HG03066 (cell line): Measurements from ENCODE around the gene DOCK2.

Source experiments
- ATAC-seq: cut with Tn5 transposase; IDR thresholded peaks from one replicate; pipeline ENCODE4 v1.9.1; 2021; ENCODE audit warnings: low read depth; ENCODE audit not compliant: unreplicated experiment

Gene DOCK2

GRCh38 chr5:170008376-170008775, 371.3 kb downstream of the DOCK2 start:
- no peak for ATAC-seq

GRCh38 chr5:170010595-170010994, 373.5 kb downstream of the DOCK2 start:
- no peak for ATAC-seq

GRCh38 chr5:170011751-170012150, 374.7 kb downstream of the DOCK2 start:
- no peak for ATAC-seq

DNA sequence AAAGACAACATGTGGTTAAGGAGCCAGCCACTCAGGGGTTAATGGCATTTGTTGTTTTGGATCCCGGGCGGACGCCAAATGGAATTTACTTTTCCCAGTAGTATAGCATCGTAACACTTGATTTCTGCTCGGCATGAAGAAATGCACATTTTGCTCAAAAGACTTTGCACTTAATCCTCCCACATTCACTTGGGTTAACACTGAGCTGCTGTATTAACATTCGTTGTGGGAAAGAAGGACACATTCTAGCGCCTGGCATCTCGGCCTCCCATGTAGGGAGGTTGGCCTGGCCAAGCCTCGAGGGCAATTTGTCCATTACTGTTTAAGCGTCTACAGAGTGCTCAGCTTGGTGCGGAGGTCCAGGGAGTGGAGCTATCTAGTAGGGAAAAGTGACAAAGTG, 375.5 kb downstream of the DOCK2 start:
- no peak for ATAC-seq

DNA sequence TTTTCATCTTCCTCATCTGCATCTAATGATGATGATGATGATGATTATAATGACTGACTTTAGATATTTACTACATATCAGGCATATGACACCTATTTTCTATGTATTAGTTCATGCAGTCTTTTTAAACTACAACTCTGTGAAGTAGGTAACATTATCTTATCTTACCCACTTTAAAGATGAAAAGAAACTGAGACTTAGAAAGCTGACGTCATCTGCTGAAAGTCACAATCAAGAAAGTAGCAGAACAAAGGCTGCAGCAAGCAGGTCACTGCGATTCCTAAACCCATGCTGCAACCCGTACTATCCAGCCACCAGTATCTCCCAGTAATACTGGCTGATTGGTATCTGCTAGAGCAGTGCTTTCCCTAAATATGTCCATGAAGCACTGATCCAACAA, 383.3 kb downstream of the DOCK2 start:
- no peak for ATAC-seq

GRCh38 chr5:170021506-170021905, 384.4 kb downstream of the DOCK2 start:
- no peak for ATAC-seq

GRCh38 chr5:170025853-170026252, 388.8 kb downstream of the DOCK2 start:
- no peak for ATAC-seq

DNA sequence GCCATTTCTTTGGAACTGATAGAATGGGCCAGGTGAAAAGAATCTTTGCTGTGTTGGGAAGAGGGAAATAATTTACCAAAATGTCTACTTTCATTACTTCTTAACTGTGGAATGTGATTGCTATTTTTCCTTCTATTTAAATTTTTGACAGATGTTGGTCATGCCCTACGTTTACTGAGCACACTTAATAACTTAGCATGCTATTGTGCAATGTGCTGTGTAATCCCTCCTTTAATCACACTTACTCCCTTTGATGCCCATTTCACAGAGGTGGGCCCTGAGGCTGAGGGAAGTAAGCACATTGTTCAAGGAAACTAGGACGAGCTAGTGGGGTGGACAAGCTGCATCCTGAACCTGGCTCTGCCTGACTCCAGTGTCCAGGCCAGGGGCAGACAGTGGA, 391.0 kb downstream of the DOCK2 start:
- ATAC-seq = no peak

DNA sequence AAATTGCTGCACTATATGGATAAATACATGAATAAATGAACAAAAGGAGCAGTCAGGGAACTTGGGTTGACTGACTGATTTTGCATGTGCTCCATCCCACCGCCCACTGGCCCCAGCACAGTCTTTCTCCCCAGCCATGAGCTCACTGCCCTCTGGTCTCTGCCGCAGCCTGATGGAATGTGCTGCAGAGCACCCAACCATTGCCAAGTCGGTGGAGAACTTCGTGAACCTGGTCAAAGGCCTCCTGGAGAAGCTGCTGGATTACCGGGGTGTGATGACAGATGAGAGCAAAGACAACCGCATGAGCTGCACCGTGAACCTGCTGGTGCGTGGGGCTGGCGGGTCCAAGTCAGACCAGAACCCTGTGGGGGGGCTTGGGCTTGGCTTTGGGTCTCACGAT, 397.2 kb downstream of the DOCK2 start:
- ATAC-seq = no peak

DNA sequence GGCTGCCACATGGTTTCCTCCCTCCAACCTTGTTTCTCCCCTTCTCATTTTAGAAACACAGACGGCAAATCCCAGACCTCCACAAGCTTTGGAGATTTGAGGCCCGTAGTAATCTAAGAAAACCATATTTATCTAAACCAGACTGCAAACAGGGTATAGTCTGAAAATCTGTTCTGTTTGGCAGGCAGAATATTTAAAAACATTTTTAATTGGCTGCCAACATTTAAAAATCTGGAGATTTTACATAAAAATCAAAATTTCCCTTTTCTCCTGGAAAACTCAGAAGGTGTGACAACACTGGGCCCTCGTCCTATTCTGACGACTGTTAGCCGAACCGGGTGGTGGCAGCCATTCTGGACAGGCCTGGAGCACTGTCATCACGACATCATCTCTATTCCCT, 401.2 kb downstream of the DOCK2 start:
- no peak for ATAC-seq

- no peak for ATAC-seq
Observed at GRCh38 chr5:170039830-170040229, 402.8 kb downstream of the DOCK2 start.

- ATAC-seq = no peak
Observed at GRCh38 chr5:170046241-170046640, 409.2 kb downstream of the DOCK2 start.

DNA sequence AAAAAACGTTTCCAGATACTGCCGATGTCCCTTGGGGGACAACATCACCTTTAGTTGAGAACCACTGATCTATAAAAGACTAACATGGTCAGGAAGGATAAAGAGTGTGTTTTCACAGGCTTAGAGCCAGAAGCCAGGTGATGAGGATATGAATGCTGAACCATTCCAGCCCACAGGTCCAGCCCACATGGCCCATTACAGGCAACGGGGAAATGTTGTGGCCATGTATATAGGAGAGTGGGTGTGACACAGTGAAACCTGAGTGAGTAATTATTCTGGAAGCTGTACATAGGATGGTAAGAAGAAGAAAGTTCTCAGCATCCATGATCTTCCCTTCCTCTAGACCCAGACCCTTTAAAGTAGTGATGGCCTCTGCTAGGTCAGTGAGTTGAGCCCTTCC, 412.6 kb downstream of the DOCK2 start:
- ATAC-seq = no peak

DNA sequence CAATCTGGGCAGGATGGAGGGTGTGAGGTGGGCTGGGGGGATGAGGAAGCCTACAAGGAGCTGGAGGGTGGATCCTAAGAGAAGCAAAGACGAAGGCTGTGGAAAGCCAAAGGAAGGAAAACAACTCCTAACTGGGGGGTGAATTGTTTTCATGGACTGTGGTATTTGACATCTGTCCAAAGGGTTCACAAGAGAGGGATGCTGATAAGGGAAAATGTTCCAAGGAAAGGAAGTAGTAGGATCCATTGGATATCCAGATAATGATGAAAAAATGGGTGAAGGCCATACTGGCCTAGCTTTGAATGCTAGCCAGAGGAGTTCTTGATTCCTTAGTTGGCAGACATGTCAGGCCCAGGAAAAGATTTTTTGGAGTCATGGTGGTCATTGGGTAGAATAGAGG, 416.8 kb downstream of the DOCK2 start:
- no peak for ATAC-seq

DNA sequence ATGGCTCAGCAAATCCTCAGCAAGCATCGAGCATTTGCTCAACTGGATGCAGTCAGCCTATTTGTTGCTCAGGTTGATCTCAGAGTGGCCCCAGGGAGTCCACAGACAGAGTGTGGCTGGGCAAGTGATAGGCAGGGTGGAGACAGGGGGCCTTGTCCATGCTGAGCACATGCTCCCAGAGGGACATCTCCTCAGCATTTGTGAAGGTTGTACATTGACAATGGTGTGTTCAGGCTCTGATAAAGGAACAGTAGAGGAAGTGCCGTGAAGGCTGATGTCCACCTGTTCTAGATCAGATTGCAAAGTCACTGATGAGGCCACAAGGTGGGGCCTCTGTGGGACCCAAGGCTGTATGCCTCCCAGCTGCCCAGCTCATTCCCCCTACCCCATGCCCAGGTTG, 418.5 kb downstream of the DOCK2 start:
- ATAC-seq = no peak

- no peak for ATAC-seq
Observed at GRCh38 chr5:170056561-170057267, 419.6 kb downstream of the DOCK2 start.

DNA sequence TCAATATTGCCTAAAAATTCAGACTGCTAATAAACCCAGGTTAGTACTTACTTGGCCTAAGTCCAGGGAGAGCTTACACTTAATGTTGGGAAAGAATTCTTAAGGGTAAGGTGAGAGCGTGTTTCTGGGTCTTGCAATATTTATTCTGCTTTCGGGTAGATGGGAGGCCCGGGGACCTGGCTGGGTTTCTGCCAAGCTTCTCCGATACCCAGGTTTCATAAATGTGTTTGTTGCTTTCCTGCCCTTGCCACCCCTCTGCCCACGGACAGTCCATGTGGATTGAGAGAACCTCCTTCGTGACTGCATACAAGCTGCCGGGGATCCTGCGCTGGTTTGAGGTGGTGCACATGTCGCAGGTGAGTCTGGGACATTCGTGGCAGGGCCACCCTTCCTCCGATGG, 420.2 kb downstream of the DOCK2 start:
- ATAC-seq = no peak

DNA sequence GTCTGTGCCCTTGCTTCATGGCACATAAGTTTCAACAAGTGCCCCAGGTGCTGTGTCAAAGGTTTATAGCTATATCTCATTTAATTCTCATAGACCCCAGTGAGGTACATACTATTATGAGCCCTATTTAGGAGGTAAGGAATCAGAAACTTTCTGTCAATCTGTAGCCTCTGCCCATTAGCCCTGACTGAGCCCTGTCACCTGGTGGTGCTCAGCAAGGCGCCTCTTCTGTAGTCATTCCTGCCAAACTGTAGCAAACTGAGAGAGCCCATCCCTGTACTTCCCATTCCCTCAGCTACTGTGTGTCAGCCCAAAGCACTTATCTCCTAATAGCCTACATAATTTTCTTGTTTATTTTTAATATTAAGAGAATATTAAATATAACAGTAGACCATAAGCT, 422.1 kb downstream of the DOCK2 start:
- ATAC-seq = no peak

DNA sequence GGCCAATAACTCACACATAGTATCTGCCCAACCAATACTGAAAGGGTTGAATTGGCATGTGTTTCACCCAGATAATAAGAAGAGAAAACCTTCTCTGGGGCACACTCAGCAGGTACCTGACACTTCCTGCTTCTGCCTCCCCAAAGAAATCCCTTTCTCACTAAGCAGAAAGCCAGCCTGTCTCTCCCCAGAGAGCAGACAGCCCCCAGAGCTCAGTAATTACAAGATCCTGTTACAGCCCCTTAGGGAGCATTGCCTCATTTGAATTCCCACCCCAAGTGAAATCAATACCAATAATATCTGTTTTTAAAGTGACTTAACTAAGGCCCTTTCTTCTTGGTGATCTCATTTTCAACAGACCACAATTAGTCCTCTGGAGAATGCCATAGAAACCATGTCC, 430.1 kb downstream of the DOCK2 start:
- no peak for ATAC-seq

- ATAC-seq = no peak
Observed at GRCh38 chr5:170067574-170068170, 430.6 kb downstream of the DOCK2 start.

DNA sequence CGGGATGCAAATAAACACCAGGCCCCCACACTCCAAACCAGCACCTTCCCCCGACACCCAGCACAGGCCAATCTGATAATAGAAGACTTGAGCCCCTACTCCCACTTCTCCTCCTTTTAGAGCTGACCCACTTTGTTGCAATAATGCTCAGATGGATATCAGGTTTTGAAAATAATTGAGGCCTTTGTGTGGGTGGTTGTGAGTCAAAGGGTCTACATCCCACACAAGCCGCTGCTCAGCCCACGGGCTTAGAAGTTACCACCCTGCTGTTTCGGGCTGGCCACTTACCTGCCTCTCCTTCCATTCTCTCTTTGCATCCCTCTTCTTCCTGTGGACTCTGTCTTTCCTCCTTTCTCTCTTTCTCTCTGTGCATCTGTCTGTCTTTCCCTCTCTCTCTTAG, 432.4 kb downstream of the DOCK2 start:
- ATAC-seq = no peak

- no peak for ATAC-seq
Observed at GRCh38 chr5:170070556-170071412, 433.7 kb downstream of the DOCK2 start.
